Measurements from ENCODE around the gene MRPS11.
"Not testable (repeated sequence)": the region's sequence is repeated elsewhere in the genome, so short reads cannot be mapped to it uniquely, and the experiment has no call there.

Gene MRPS11

GRCh38 chr15:88468721-88469120 is 1.2 kb downstream of the MRPS11 start:
- DNase-seq (ENCODE audit: low spot score in 2 of 2): peak in 1 of 2 experiments; percentile 4
- in situ Hi-C loops (cut with MboI; ENCODE audit: low sequenced_read_pairs): loop anchor here (5.0 kb wide), 1 partner anchor 434 kb away; no protein-coding TSS in a partner anchor
- peaks cover 63% of the 10 kb centered on the region for H3K36me3 ChIP-seq (replicated peaks)
- H3K9me3 ChIP-seq; H3K27me3 ChIP-seq (ENCODE audit: low read depth): not testable (repeated sequence)
- peaks cover 27% of the 10 kb centered on the region for H3K4me1 ChIP-seq
- H3K4me3 ChIP-seq: peak overlapping the region; percentile 85

DNA sequence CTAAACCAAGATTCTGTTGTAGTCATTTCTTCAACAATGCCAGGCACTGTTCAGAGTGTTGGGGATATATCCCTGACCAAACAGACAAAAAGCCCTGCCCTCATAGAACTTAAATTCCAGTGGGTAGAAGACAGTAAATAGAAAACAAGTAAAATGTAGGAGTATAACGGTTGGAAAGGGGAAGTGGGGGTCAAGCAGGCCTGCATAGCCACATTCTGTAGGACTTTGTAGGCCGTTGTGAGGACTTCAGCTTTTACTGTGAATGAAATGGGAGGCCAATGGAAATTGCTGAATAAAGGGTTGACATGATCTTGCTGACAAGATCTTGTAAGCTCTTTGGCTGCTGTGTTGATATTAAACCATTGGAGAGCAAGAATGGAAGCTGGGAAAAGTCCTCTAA is 1.8 kb downstream of the MRPS11 start:
- H3K4me1 ChIP-seq: peaks cover 27% of the 10 kb centered on the region
- DNase-seq (ENCODE audit: low spot score in 2 of 2): no peak
- in situ Hi-C loops (cut with MboI; ENCODE audit: low sequenced_read_pairs): loop anchor here (5.0 kb wide), 1 partner anchor 433 kb away; no protein-coding TSS in a partner anchor
- no peak overlapping the region for H3K4me3 ChIP-seq
- H3K36me3 ChIP-seq (replicated peaks): peaks cover 58% of the 10 kb centered on the region
- H3K9me3 ChIP-seq: no peaks in the 10 kb centered on the region
- no peaks in the 10 kb centered on the region for H3K27me3 ChIP-seq (ENCODE audit: low read depth)

- Histone ChIP-seq H3K36me3 (replicated peaks) (peaks cover 49% of the 10 kb centered on the region), H3K9me3 (no peaks in the 10 kb centered on the region), H3K4me3 (no peak overlapping the region), H3K4me1 (peaks cover 27% of the 10 kb centered on the region), H3K27me3 (ENCODE audit: low read depth) (no peaks in the 10 kb centered on the region)
- peak in 1 of 2 experiments; percentile 59 for DNase-seq (ENCODE audit: low spot score in 2 of 2)
- in situ Hi-C loops (cut with MboI; ENCODE audit: low sequenced_read_pairs): no loop called here
Observed at GRCh38 chr15:88470625-88471372, 3.3 kb downstream of the MRPS11 start.

DNA sequence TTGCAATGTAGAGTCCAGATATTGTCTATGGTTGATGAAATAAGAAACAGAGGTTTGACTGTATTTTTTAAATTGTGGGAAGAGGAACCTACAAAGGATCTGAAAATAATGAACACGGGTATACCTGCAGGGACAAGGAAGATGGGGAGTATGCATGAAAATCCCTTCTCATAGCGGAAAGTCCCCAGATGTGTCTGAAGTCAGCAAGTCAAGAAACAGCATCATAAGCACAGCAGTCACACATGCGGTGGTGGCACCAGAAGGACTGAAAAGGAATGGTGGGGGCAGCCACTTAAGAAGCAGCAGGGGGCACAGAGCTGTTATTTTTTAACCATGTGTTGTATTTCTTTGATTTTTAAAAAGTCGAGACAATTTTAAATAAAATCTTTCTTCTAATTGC is 4.7 kb downstream of the MRPS11 start:
- Histone ChIP-seq H3K4me1 (peaks cover 20% of the 10 kb centered on the region), H3K27me3 (ENCODE audit: low read depth) (no peaks in the 10 kb centered on the region), H3K4me3 (no peak overlapping the region), H3K36me3 (replicated peaks) (peaks cover 53% of the 10 kb centered on the region), H3K9me3 (no peaks in the 10 kb centered on the region)
- in situ Hi-C loops (cut with MboI; ENCODE audit: low sequenced_read_pairs): no loop called here
- DNase-seq (ENCODE audit: low spot score in 2 of 2): no peak

DNA sequence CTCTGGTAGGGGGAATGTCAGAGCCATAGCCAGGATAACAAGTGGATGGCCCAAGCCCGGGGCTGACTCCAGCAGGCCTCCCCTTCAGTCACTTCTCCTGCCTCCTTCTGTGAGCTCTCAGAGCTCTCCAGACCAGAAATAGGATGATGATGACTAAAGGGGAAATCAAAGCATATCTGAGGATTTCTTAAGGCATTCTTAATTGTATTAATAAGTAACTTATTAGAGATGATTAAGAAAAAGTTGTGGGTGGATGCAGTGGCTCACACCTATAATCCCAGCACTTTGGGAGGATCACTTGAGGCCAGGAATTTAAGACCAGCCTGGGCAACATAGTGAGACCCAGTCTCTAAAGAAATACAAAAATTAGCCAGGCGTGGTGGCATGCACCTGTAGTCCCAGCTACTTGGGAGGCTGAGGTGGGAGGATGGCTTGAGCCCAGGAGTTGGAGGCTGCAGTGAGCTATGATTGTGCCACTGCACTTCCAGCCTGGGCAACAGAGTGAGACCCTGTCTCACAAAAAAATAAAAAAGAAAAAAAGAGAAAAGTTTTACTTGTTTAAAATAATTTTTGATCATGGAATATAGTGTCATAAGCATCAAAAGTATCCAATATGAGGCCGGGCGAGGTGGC is 6.3 kb downstream of the MRPS11 start:
- H3K4me3 ChIP-seq; in situ Hi-C loops (cut with MboI; ENCODE audit: low sequenced_read_pairs); H3K9me3 ChIP-seq; H3K27me3 ChIP-seq (ENCODE audit: low read depth); DNase-seq (ENCODE audit: low spot score in 2 of 2): not testable (repeated sequence)
- Histone ChIP-seq H3K36me3 (replicated peaks) (peaks cover 67% of the 10 kb centered on the region), H3K4me1 (peaks cover 13% of the 10 kb centered on the region)

DNA sequence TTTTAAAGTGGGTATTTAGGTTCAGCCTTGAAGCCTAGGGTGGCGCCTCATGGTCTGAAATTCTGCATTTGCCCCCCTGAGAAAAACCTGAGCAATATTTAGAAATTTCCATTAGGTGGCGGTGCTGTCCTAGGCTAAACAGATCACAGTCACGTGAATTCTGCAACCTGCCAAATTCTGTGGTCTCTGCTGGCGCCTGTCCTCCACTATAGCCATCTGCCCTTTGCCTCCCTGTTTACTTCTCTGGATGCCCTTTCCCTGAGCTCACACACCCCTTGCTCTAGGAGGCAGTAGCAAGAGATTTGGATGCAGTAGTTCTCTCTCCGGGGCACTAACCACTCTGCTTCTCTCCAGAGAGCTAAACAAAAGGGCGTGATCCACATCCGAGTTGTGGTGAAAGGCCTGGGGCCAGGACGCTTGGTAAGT is 9.1 kb downstream of the MRPS11 start:
- peaks cover 49% of the 10 kb centered on the region for H3K36me3 ChIP-seq (replicated peaks)
- H3K4me1 ChIP-seq: no peaks in the 10 kb centered on the region; the same call in 1 of the 2 replicates
- no peaks in the 10 kb centered on the region for H3K27me3 ChIP-seq (ENCODE audit: low read depth)
- DNase-seq (ENCODE audit: low spot score in 2 of 2): peak; percentile 82 to 91
- in situ Hi-C loops (cut with MboI; ENCODE audit: low sequenced_read_pairs): loop anchor here (5.0 kb wide), 2 partner anchors 66 to 141 kb away; no protein-coding TSS in a partner anchor
- H3K4me3 ChIP-seq: no peak overlapping the region
- no peaks in the 10 kb centered on the region for H3K9me3 ChIP-seq

GRCh38 chr15:88477126-88477525 is 9.6 kb downstream of the MRPS11 start:
- Histone ChIP-seq H3K4me1 (no peaks in the 10 kb centered on the region; the same call in 1 of the 2 replicates), H3K4me3 (no peak overlapping the region), H3K36me3 (replicated peaks) (peaks cover 44% of the 10 kb centered on the region), H3K9me3 (no peaks in the 10 kb centered on the region), H3K27me3 (ENCODE audit: low read depth) (no peaks in the 10 kb centered on the region)
- DNase-seq (ENCODE audit: low spot score in 2 of 2): no peak
- in situ Hi-C loops (cut with MboI; ENCODE audit: low sequenced_read_pairs): loop anchor here (5.0 kb wide), 2 partner anchors 65 to 140 kb away; no protein-coding TSS in a partner anchor

GRCh38 chr15:88477904-88478303 is 10.4 kb downstream of the MRPS11 start:
- no peaks in the 10 kb centered on the region for H3K9me3 ChIP-seq
- H3K36me3 ChIP-seq (replicated peaks): peaks cover 36% of the 10 kb centered on the region
- H3K27me3 ChIP-seq (ENCODE audit: low read depth): no peaks in the 10 kb centered on the region
- in situ Hi-C loops (cut with MboI; ENCODE audit: low sequenced_read_pairs): loop anchor here (5.0 kb wide), 2 partner anchors 64 to 139 kb away; no protein-coding TSS in a partner anchor
- no peak overlapping the region for H3K4me3 ChIP-seq
- no peaks in the 10 kb centered on the region; the same call in 1 of the 2 replicates for H3K4me1 ChIP-seq
- no peak for DNase-seq (ENCODE audit: low spot score in 2 of 2)

DNA sequence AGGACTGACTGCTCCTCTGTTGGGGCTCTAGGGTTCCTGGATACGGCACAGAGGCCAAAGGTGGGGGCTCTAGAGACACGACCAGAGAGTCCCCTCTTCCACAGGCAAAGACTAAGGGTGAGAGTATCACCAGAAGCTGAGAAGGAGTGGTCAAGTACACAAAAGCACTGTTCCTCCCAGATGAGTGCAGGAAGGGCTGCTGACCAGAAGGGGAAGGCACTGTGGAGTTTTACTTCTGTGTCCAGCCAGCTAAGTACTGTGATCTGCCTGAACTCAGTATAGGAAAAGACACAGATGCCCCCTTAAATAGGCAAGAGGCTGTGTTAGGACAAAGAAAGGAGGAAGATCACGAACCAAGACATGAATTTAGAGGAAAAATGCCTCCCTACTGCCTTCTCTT is 11.7 kb downstream of the MRPS11 start:
- Histone ChIP-seq H3K27me3 (ENCODE audit: low read depth) (no peaks in the 10 kb centered on the region), H3K4me3 (no peak overlapping the region), H3K9me3 (no peaks in the 10 kb centered on the region), H3K36me3 (replicated peaks) (peaks cover 27% of the 10 kb centered on the region), H3K4me1 (peaks cover 7% of the 10 kb centered on the region)
- in situ Hi-C loops (cut with MboI; ENCODE audit: low sequenced_read_pairs): loop anchor here (5.0 kb wide), 2 partner anchors 63 to 138 kb away; no protein-coding TSS in a partner anchor
- no peak for DNase-seq (ENCODE audit: low spot score in 2 of 2)

- Histone ChIP-seq H3K9me3 (no peaks in the 10 kb centered on the region), H3K27me3 (ENCODE audit: low read depth) (no peaks in the 10 kb centered on the region), H3K4me3 (no peak overlapping the region), H3K36me3 (replicated peaks) (peaks cover 24% of the 10 kb centered on the region), H3K4me1 (peaks cover 19% of the 10 kb centered on the region)
- DNase-seq (ENCODE audit: low spot score in 2 of 2): no peak
- in situ Hi-C loops (cut with MboI; ENCODE audit: low sequenced_read_pairs): no loop called here
Observed at GRCh38 chr15:88480981-88481380, 13.5 kb downstream of the MRPS11 start.

- peaks cover 19% of the 10 kb centered on the region for H3K4me1 ChIP-seq
Observed at GRCh38 chr15:88482263-88482662, 14.8 kb downstream of the MRPS11 start.

DNA sequence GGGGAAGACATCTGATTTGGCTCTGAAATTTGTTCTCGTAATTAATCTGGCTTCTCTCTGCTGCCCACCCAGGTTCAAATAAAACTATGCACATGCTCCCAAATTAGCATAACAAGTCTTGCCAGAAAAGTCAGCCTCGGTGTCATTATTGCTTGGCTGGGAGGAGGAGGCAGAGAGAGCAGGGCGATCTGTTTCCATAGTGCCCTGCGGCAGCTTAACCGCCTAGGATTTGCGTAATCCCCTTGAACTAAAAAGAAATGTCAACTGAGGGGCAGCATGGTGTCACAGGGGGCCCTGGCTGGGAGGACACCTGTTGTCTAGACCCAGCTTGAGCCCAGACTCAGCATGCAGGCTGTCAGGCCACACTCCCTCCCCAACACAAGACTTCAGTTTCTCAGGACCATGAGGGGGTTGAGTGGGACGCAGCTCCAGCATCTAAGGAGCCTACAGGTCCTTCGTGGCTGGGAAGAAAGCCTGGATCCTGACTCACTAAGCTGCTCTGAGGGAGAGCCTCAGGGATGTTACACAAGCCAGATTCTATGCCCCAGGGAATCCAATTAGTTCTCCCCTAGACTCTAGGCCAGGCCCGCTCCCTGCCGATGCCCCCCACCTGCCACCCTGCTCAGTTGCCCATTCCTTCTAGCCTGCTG is 17.3 kb downstream of the MRPS11 start:
- no peak overlapping the region for H3K4me3 ChIP-seq
- H3K27me3 ChIP-seq (ENCODE audit: low read depth): no peaks in the 10 kb centered on the region
- peaks cover 23% of the 10 kb centered on the region for H3K4me1 ChIP-seq
- peak; percentile 96 to 100 for DNase-seq (ENCODE audit: low spot score in 2 of 2)
- in situ Hi-C loops (cut with MboI; ENCODE audit: low sequenced_read_pairs): no loop called here
- no peaks in the 10 kb centered on the region for H3K9me3 ChIP-seq
- H3K36me3 ChIP-seq (replicated peaks): no peaks in the 10 kb centered on the region

More at GRCh38 chr15:88482263-88482662, 14.8 kb downstream of the MRPS11 start:
- Histone ChIP-seq H3K4me3 (no peak overlapping the region), H3K36me3 (replicated peaks) (peaks cover 14% of the 10 kb centered on the region), H3K27me3 (ENCODE audit: low read depth) (no peaks in the 10 kb centered on the region), H3K9me3 (no peaks in the 10 kb centered on the region)
- no peak for DNase-seq (ENCODE audit: low spot score in 2 of 2)
- in situ Hi-C loops (cut with MboI; ENCODE audit: low sequenced_read_pairs): no loop called here

DNA sequence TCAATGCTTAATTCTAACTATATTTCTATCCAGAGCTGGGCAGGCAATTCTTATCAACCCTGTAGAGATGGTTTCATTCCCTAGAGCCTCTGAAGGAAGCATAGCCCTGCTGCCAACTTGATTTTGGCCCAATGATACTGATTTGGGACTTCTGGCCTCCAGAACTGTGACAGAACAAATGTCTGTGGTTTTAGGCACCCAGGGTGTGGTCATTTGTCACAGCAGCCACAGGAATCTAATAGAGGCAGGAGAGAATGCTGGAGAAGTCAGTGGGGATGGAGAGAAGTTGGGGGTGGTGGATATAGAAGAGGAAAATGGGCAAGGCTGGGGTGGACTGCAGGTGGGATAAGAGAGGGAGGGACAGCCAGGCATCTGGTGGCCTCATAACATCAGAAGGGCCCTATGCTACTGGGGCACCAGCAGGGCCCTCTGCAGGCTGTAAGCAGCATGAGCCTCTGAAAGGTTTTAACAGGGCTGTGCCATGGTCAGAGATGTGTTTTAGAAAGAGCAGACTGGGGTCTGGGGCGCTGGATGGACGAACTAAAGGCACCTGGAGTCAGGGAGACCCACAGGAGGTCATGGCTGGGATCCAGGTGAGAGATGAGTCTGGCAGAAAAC is 19.8 kb downstream of the MRPS11 start:
- Histone ChIP-seq H3K4me3 (no peak overlapping the region), H3K4me1 (peaks cover 23% of the 10 kb centered on the region), H3K27me3 (ENCODE audit: low read depth) (no peaks in the 10 kb centered on the region), H3K9me3 (no peaks in the 10 kb centered on the region), H3K36me3 (replicated peaks) (no peaks in the 10 kb centered on the region)
- in situ Hi-C loops (cut with MboI; ENCODE audit: low sequenced_read_pairs): no loop called here
- DNase-seq (ENCODE audit: low spot score in 2 of 2): no peak
